Loucy (cell line): ENCODE results near the gene C20orf204.
A peak's percentile ranks its signal among the peaks of the same experiment; 100 is the strongest.

Source experiments
- H2AFZ ChIP-seq: fragments of 200-600 bp; sonication (generic); 2 replicates; pipeline ENCODE4 v1.6.0; 2016; ENCODE audit warnings: antibody characterized with exemption, mild to moderate bottlenecking, low read length, moderate library complexity
- H3F3A ChIP-seq: fragments of 200-600 bp; 2 replicates; pipeline ENCODE4 v1.6.0; 2016; ENCODE audit warnings: antibody characterized with exemption, low read depth, mild to moderate bottlenecking
- H3K27me3 ChIP-seq: fragments of 200-600 bp; sonication (generic); 2 replicates; pipeline ENCODE4 v1.6.1; 2014; ENCODE audit warnings: low read length, mild to moderate bottlenecking; ENCODE audit not compliant: insufficient read depth, poor library complexity, severe bottlenecking
- H3K36me3 ChIP-seq: fragments of 200-600 bp; sonication (generic); 2 replicates; pipeline ENCODE4 v1.6.1; 2016; ENCODE audit warnings: low read length; ENCODE audit not compliant: insufficient read depth
- H3K4me1 ChIP-seq: fragments of 200-600 bp; sonication (generic); 2 replicates; pipeline ENCODE4 v1.5.1; 2014; ENCODE audit warnings: low read length, mild to moderate bottlenecking; ENCODE audit not compliant: insufficient read depth, poor library complexity, severe bottlenecking
- H3K4me2 ChIP-seq: fragments of 200-600 bp; sonication (generic); 2 replicates; pipeline ENCODE4 v1.6.0; 2014; ENCODE audit warnings: antibody characterized with exemption, low read length, low read depth, mild to moderate bottlenecking; ENCODE audit not compliant: poor library complexity, severe bottlenecking
- H3K4me3 ChIP-seq: fragments of 200-600 bp; sonication (generic); 2 replicates; pipeline ENCODE4 v1.5.1; 2014; ENCODE audit warnings: low read length, mild to moderate bottlenecking, mixed read lengths; ENCODE audit not compliant: poor library complexity, severe bottlenecking
- H3K79me2 ChIP-seq: fragments of 200-600 bp; sonication (generic); 2 replicates; pipeline ENCODE4 v1.6.1; 2014; ENCODE audit warnings: low read length; ENCODE audit not compliant: insufficient read depth
- H3K9ac ChIP-seq: fragments of 200-600 bp; sonication (generic); 2 replicates; pipeline ENCODE4 v1.6.0; 2014; ENCODE audit warnings: mild to moderate bottlenecking, low read depth, low read length, moderate library complexity; ENCODE audit not compliant: poor library complexity, severe bottlenecking
- H3K9me2 ChIP-seq: fragments of 200-600 bp; sonication (generic); replicated peaks from 2 replicates; pipeline ENCODE4 v1.6.1; 2016; ENCODE audit warnings: low read depth, low read length, mixed read lengths
- H3K9me3 ChIP-seq: fragments of 200-600 bp; sonication (generic); 2 replicates; pipeline ENCODE4 v1.6.1; 2014; ENCODE audit warnings: mild to moderate bottlenecking, antibody characterized with exemption, low read length, low read depth; ENCODE audit not compliant: insufficient read depth
- H4K20me1 ChIP-seq: fragments of 200-600 bp; sonication (generic); 2 replicates; pipeline ENCODE4 v1.6.0; 2014; ENCODE audit warnings: antibody characterized with exemption, low read length, mild to moderate bottlenecking; ENCODE audit not compliant: insufficient read depth, poor library complexity, severe bottlenecking
- CTCF ChIP-seq: fragments of 200-600 bp; sonication (generic); conservative IDR thresholded peaks from 2 replicates; pipeline ENCODE4 v1.5.1; 2014; ENCODE audit warnings: mild to moderate bottlenecking, antibody characterized with exemption, low read length
- EZH2phosphoT487 ChIP-seq: fragments of 200-600 bp; IDR thresholded peaks from 2 replicates; pipeline ENCODE4 v1.6.1; 2018; ENCODE audit warnings: antibody characterized with exemption, mild to moderate bottlenecking, moderate library complexity, borderline replicate concordance

Gene C20orf204

DNA sequence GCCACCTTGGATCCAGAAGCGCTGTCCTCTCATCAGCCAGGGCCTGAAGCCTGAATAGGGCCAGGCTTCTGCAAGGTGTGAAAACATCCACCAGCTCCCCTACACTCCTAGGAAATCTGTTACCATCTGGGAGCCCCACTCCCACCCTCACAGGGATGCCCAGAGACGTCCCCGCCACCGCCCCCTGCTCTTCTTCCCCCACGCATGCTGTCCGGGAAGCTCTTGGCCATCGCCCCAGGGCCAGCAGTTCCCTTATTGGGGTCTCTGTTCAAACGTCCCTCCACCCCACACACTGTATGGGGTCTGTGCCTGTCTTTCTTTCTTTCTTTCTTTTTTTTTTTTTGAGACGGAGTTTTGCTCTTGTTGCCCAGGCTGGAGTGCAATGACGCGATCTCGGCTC is 39.6 kb downstream of the C20orf204 start:
- Histone ChIP-seq H3F3A (peaks cover 5% of the 10 kb centered on the region; the same call in 1 of the 2 replicates), H3K4me3 (no peak overlapping the region), H3K36me3 (no peaks in the 10 kb centered on the region), H3K9ac (no peak overlapping the region), H2AFZ (no peak overlapping the region), H3K27me3 (no peaks in the 10 kb centered on the region), H3K4me1 (peaks cover 27% of the 10 kb centered on the region), H3K4me2 (no peak overlapping the region), H3K9me3 (no peaks in the 10 kb centered on the region), H4K20me1 (no peaks in the 10 kb centered on the region), H3K9me2 (no peaks in the 10 kb centered on the region), H3K79me2 (0 out of 2 replicates have a peak, but pooled peaks cover 11% of the 10 kb centered on the region)
- no peak for TF ChIP-seq CTCF
- no peak for TF ChIP-seq EZH2phosphoT487

DNA sequence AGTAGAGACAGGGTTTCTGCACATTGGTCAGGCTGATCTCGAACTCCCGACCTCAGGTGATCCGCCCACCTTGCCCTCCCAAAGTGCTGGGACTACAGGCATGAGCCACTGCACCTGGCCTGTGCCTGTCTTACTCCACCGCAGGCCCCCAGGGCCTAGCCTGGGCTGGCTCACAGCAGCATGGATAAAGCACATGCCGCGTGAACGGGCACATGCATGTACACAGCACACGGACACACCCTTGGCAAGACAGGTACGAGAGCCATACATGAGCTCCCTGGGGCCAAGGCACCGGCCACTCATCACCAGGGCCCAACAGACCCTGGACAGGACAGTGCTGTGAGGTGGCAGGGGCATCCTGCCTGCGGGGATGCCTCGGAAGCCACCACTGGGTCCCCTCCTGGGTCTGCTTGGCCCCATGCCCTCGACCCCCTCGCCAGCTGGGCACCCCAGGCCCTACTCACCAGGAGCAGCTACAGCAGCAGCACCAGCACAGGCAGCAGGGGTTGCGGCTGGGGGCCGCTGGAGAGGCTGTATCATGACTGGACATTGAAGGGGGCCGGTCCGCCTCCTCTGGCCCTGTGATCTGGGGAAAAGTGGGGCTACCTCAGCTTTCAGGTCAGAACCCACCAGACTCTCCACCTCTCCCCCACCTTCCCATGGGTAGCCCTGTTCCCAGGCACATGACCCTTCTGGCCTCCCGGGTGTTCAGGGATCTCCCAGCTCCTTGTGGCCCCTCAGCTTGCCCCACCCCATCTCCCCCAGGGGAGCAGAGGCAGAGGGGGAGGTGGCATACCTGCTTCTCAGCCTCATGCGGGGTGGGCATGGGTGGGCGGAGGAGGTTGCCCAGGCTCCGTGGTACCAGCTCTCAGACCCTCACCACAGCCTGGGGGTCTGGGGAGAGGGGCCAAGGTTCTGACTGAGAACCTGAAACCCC is 40.3 kb downstream of the C20orf204 start:
- Histone ChIP-seq H2AFZ (no peak overlapping the region), H3F3A (peaks cover 12% of the 10 kb centered on the region), H3K9me2 (no peaks in the 10 kb centered on the region), H3K79me2 (0 out of 2 replicates have a peak, but pooled peaks cover 11% of the 10 kb centered on the region), H4K20me1 (no peaks in the 10 kb centered on the region), H3K9ac (peak overlapping the region; percentile 86), H3K27me3 (no peaks in the 10 kb centered on the region), H3K4me2 (peak overlapping the region; percentile 98), H3K4me1 (peaks cover 27% of the 10 kb centered on the region), H3K9me3 (no peaks in the 10 kb centered on the region), H3K4me3 (no peak overlapping the region), H3K36me3 (no peaks in the 10 kb centered on the region)
- no peak for TF ChIP-seq EZH2phosphoT487
- no peak for TF ChIP-seq CTCF

- Histone ChIP-seq H3K4me2 (peak overlapping the region; percentile 98), H3K4me3 (peak overlapping the region; percentile 83), H3K79me2 (0 out of 2 replicates have a peak, but pooled peaks cover 11% of the 10 kb centered on the region), H3K4me1 (peaks cover 29% of the 10 kb centered on the region), H3K9me2 (no peaks in the 10 kb centered on the region), H4K20me1 (no peaks in the 10 kb centered on the region), H3K9me3 (no peaks in the 10 kb centered on the region), H3F3A (peaks cover 19% of the 10 kb centered on the region), H3K9ac (peak overlapping the region; percentile 86), H3K27me3 (no peaks in the 10 kb centered on the region), H2AFZ (no peak overlapping the region), H3K36me3 (no peaks in the 10 kb centered on the region)
- TF ChIP-seq EZH2phosphoT487 (no peak), CTCF (no peak)
Measured at GRCh38 chr20:64077094-64077493, 41.1 kb downstream of the C20orf204 start.
